ENCODE data around the gene SERPINB1. TPM values are rescaled to one million over a fixed set of nuclear protein-coding genes. Genes with fewer than 3 reads are reported as not detected.

Gene SERPINB1
- total RNA-seq, 4 donors from 2014 or later: 284 to 1,204 (median 702) TPM

DNA sequence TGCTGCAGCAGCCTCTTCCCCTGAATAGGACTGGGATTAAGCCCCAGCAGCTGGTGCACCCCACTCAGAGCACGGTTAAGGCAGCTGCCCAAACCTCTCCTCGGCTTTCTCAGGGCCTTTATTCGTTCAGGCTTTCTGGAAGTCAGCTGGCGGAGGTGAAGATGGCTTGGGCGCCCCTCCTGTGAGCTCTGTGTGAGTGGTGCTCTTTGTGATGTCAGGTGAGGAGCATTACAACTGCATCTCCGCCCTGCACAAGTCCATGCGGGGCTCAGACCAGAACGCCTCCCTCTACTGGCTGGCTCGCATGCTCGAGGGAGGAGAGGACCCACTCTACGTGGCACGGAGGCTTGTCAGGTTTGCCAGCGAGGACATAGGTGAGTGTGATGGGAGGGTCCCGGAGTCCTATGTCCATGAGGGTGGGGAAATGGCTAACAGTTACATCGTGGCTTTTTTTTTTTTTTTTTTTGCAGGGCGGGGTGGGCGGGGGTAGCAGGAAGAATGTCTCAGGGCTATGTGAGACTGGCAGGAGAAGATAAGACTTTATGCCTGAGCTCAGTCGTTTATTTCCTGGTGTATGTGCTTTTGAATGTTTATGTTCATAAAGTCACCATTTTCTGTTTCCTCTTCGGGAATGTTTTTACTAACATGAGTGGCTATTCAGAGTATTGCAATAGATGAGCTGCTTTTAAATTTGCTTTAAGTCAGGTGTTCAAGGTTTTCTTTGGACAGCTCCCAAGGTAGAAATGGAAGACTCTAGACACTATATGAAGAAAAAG lies 58.3 kb downstream of the SERPINB1 start:
- intact Hi-C loops (cut with DNase I): loop anchor here (10.0 kb wide), 1 partner anchor 141 kb away; no protein-coding TSS in a partner anchor
- TF ChIP-seq POLR2A (IDR thresholded peaks at IDR 0.05): no peak
- no peak for TF ChIP-seq CTCF (IDR thresholded peaks at IDR 0.05)
- H3K27ac ChIP-seq: no peak overlapping the region
- no peak for DNase-seq
- H3K4me1 ChIP-seq: peaks cover 0 to 15% (median 5%) of the 10 kb centered on the region in 3 donors
- WGBS, 2 donors: 51 to 59% methylated on average over 9 to 12 of the region's 19 CpGs
- peaks cover 0 to 100% (median 26%) of the 10 kb centered on the region in 3 donors for H3K36me3 ChIP-seq
- no peaks in the 10 kb centered on the region for H3K9me3 ChIP-seq
- no peaks in the 10 kb centered on the region for H3K27me3 ChIP-seq
- no peak overlapping the region for H3K4me3 ChIP-seq

DNA sequence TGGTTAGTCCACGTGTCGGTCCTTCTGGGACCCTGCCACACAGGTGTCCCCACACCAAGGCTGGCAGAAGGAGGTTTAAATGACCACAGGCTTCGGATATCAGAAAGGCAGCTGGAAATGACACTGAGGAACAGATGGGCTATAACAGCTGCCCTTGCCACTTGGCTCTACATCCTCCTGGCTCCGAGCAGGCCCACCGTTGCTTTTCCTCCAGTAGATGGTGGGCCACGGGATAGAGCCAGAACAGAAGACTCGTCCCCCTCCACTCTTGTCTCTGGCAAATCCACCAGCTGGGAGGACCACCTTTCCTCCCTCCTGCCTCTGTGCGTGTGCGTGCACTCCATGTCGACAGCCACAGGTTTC lies 58.9 kb downstream of the SERPINB1 start:
- no peak overlapping the region for H3K4me3 ChIP-seq
- no peak for DNase-seq
- intact Hi-C loops (cut with DNase I): loop anchor here (10.0 kb wide), 1 partner anchor 142 kb away; no protein-coding TSS in a partner anchor
- WGBS, 2 donors: 75 to 79% methylated on average over 2 to 9 of the region's 10 CpGs
- H3K27me3 ChIP-seq: no peaks in the 10 kb centered on the region
- TF ChIP-seq POLR2A (IDR thresholded peaks at IDR 0.05): no peak
- TF ChIP-seq CTCF (IDR thresholded peaks at IDR 0.05): no peak
- no peaks in the 10 kb centered on the region for H3K9me3 ChIP-seq
- H3K4me1 ChIP-seq: peaks cover 0 to 15% (median 5%) of the 10 kb centered on the region in 3 donors
- H3K36me3 ChIP-seq: peaks cover 0 to 100% (median 26%) of the 10 kb centered on the region in 3 donors
- no peak overlapping the region for H3K27ac ChIP-seq

GRCh38 chr6:2782356-2782708 lies 59.3 kb downstream of the SERPINB1 start:
- intact Hi-C loops (cut with DNase I): loop anchor here (10.0 kb wide), 1 partner anchor 142 kb away; no protein-coding TSS in a partner anchor
- Histone ChIP-seq H3K27ac (no peak overlapping the region), H3K27me3 (no peaks in the 10 kb centered on the region), H3K4me3 (no peak overlapping the region), H3K9me3 (no peaks in the 10 kb centered on the region), H3K36me3 (peaks cover 0 to 100% (median 26%) of the 10 kb centered on the region in 3 donors), H3K4me1 (peaks cover 0 to 15% (median 5%) of the 10 kb centered on the region in 3 donors)
- DNase-seq: no peak
- TF ChIP-seq CTCF (IDR thresholded peaks at IDR 0.05): no peak
- no peak for TF ChIP-seq POLR2A (IDR thresholded peaks at IDR 0.05)
- WGBS, 2 donors: 78 to 80% methylated on average over 1 to 4 of the region's 9 CpGs

Small RNAs within 50 kb of the gene (small RNA-seq; reads per million reads assigned to genes)
- 0.15 to 0.64 (median 0.38) reads per million in 4 donors for gene MIR4645

Other genes starting within 250 kb of the SERPINB1 start
- 1 to 10 TPM in 2 of 4 donors, under 1 TPM in 2; 0.49 to 1.9 (median 1.0) TPM for gene MYLK4, start 90.9 kb downstream of the SERPINB1 start, total RNA-seq
- gene WRNIP1, start 76.5 kb downstream of the SERPINB1 start, total RNA-seq: 10 to 100 TPM; 66.0 to 75.6 (median 69.9) TPM
- gene SERPINB9, start 61.4 kb upstream of the SERPINB1 start, total RNA-seq: 10 to 100 TPM in 2 of 4 donors, 1 to 10 TPM in 2; 7.5 to 40.4 (median 12.1) TPM
- 10 to 100 TPM; 76.6 to 95.7 (median 84.4) TPM for gene SERPINB6, start 129.7 kb upstream of the SERPINB1 start, total RNA-seq
- 10 to 100 TPM; 18.7 to 38.3 (median 26.5) TPM for gene NQO2, start 158.0 kb upstream of the SERPINB1 start, total RNA-seq
- 10 to 100 TPM; 17.7 to 25.7 (median 20.9) TPM for gene RIPK1, start 226.6 kb upstream of the SERPINB1 start, total RNA-seq

Measured in esophagus squamous epithelium (tissue), 5 donors.